ENCODE measurements around the gene P3H2. TPM values are rescaled to one million over a fixed set of nuclear protein-coding genes. Genes with fewer than 3 reads are reported as not detected.
A peak's percentile ranks its signal among the peaks of the same experiment; 100 is the strongest.

Gene P3H2
- total and polyA plus RNA-seq, 2 experiments from 2014 or later: 14.5 TPM

DNA sequence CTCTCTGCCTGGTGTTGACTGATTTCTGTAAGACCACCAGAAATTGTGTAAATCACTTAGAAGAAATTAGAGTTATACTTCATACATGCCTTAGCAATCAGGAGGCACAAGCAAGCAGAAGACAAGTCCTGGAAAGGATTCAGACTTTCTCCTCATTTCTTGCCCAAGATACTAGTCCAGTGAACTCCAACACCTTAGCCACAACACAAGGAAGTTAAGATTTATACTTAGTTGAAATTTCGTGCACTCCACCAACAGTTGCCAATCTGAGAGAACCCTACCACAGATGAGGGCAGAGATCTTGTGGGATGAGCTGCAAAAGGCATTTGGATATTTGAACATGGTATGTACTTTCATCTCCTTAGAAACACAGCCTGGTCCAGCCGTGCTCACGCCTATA is 2.3 kb downstream of the P3H2 start:
- H3K4me3 ChIP-seq: no peak overlapping the region

DNA sequence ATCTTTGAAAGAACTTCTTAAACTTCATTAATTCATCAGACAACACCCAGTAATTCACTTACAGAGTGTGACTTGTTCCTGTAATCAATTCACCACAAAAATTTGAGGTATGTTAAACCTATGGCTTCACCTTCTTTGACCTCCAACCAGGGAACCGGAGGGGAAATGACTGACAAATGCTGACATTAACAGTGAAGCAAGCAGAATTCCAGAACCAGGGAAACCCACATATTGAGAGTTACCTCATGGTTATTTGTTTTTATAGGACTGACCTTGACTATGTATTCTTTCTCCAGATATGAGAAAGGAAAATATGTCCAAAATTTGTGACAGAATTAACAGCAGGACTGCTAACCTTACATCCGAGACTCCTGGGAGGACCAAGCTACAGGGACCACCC is 2.7 kb downstream of the P3H2 start:
- H3K4me2 ChIP-seq: peak overlapping the region; percentile 58
- no peaks in the 10 kb centered on the region for H4K20me1 ChIP-seq (ENCODE audit: insufficient read depth, poor library complexity, severe bottlenecking)
- H3K4me3 ChIP-seq: no peak overlapping the region
- no peaks in the 10 kb centered on the region for H3K36me3 ChIP-seq (replicated peaks; ENCODE audit: insufficient read depth, low read depth)
- H2AFZ ChIP-seq: no peak overlapping the region
- H3K79me2 ChIP-seq: peaks cover 53% of the 10 kb centered on the region
- H3K27me3 ChIP-seq: no peaks in the 10 kb centered on the region
- WGBS (ENCODE audit: low lambda C conversion rate, missing lambda C conversion rate): 64% methylated on average over 2 of the region's 2 CpGs
- no peaks in the 10 kb centered on the region for H3K9me2 ChIP-seq (replicated peaks; ENCODE audit: insufficient read depth)
- H3K4me1 ChIP-seq (ENCODE audit: insufficient read depth): peaks cover 15% of the 10 kb centered on the region
- DNase-seq (ENCODE audit: low spot score): no peak
- H3K9me3 ChIP-seq (ENCODE audit: low read depth): no peaks in the 10 kb centered on the region
- no peak overlapping the region for H3K27ac ChIP-seq
- TF ChIP-seq, protein P1, sequence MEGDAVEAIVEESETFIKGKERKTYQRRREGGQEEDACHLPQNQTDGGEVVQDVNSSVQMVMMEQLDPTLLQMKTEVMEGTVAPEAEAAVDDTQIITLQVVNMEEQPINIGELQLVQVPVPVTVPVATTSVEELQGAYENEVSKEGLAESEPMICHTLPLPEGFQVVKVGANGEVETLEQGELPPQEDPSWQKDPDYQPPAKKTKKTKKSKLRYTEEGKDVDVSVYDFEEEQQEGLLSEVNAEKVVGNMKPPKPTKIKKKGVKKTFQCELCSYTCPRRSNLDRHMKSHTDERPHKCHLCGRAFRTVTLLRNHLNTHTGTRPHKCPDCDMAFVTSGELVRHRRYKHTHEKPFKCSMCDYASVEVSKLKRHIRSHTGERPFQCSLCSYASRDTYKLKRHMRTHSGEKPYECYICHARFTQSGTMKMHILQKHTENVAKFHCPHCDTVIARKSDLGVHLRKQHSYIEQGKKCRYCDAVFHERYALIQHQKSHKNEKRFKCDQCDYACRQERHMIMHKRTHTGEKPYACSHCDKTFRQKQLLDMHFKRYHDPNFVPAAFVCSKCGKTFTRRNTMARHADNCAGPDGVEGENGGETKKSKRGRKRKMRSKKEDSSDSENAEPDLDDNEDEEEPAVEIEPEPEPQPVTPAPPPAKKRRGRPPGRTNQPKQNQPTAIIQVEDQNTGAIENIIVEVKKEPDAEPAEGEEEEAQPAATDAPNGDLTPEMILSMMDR (IDR thresholded peaks at IDR 0.05; ENCODE audit: poor library complexity): no peak
- TF ChIP-seq EZH2 (IDR thresholded peaks at IDR 0.05; ENCODE audit: borderline replicate concordance): no peak
- no peak for TF ChIP-seq EZH2phosphoT487 (IDR thresholded peaks at IDR 0.05; ENCODE audit: low read depth, severe bottlenecking, unreplicated experiment)

More for the DNA sequence above, 2.3 kb downstream of the P3H2 start:
- DNase-seq (ENCODE audit: low spot score): no peak
- TF ChIP-seq EZH2phosphoT487 (IDR thresholded peaks at IDR 0.05; ENCODE audit: low read depth, severe bottlenecking, unreplicated experiment) (no peak), EZH2 (IDR thresholded peaks at IDR 0.05; ENCODE audit: borderline replicate concordance) (no peak)
- TF ChIP-seq, protein P1 (IDR thresholded peaks at IDR 0.05; ENCODE audit: poor library complexity): no peak
- Histone ChIP-seq H3K4me2 (peak overlapping the region; percentile 58), H3K27ac (no peak overlapping the region), H3K9me2 (replicated peaks; ENCODE audit: insufficient read depth) (no peaks in the 10 kb centered on the region), H4K20me1 (ENCODE audit: insufficient read depth, poor library complexity, severe bottlenecking) (no peaks in the 10 kb centered on the region), H3K36me3 (replicated peaks; ENCODE audit: insufficient read depth, low read depth) (no peaks in the 10 kb centered on the region), H3K4me1 (ENCODE audit: insufficient read depth) (peaks cover 15% of the 10 kb centered on the region), H2AFZ (no peak overlapping the region), H3K9me3 (ENCODE audit: low read depth) (no peaks in the 10 kb centered on the region), H3K27me3 (no peaks in the 10 kb centered on the region), H3K79me2 (peaks cover 50% of the 10 kb centered on the region)
- WGBS (ENCODE audit: low lambda C conversion rate, missing lambda C conversion rate): 84% methylated on average over 3 of the region's 3 CpGs

DNA sequence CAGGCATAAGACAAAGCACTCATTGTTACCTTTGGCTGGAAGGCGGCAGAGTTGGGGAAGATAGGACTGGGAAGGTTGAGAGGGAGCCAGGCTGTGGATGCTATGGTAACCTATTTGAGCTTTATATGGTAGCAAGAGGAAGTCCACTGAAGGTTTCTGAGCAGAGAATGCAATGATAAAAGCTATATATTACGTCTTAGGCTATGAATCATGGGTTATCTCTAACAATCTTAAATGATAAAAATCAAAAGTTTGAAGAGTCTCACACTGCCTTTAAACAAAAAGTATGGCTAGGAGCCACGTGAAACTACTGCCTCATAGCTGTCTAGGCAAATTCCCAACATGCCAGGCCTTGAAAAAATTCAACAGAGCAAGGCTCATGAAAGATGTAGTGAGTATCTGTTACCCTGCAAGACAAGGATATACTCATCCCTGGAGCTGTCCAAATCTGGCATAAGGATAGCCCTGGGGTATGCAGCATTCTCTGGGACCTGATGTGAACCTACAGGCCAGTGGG is 4.1 kb downstream of the P3H2 start:
- H3K79me2 ChIP-seq: peaks cover 62% of the 10 kb centered on the region
- H3K27me3 ChIP-seq: no peaks in the 10 kb centered on the region
- no peak for TF ChIP-seq EZH2 (IDR thresholded peaks at IDR 0.05; ENCODE audit: borderline replicate concordance)
- TF ChIP-seq, protein P1 (IDR thresholded peaks at IDR 0.05; ENCODE audit: poor library complexity): no peak
- TF ChIP-seq EZH2phosphoT487 (IDR thresholded peaks at IDR 0.05; ENCODE audit: low read depth, severe bottlenecking, unreplicated experiment): no peak
- no peaks in the 10 kb centered on the region for H4K20me1 ChIP-seq (ENCODE audit: insufficient read depth, poor library complexity, severe bottlenecking)
- no peak for DNase-seq (ENCODE audit: low spot score)
- H3K36me3 ChIP-seq (replicated peaks; ENCODE audit: insufficient read depth, low read depth): no peaks in the 10 kb centered on the region
- WGBS (ENCODE audit: low lambda C conversion rate, missing lambda C conversion rate): 67% methylated on average over 3 of the region's 3 CpGs
- H3K4me1 ChIP-seq (ENCODE audit: insufficient read depth): peaks cover 15% of the 10 kb centered on the region
- no peak overlapping the region for H3K27ac ChIP-seq
- H2AFZ ChIP-seq: no peak overlapping the region
- H3K4me2 ChIP-seq: no peak overlapping the region
- no peak overlapping the region for H3K4me3 ChIP-seq
- H3K9me2 ChIP-seq (replicated peaks; ENCODE audit: insufficient read depth): no peaks in the 10 kb centered on the region
- no peaks in the 10 kb centered on the region for H3K9me3 ChIP-seq (ENCODE audit: low read depth)

Measured in hepatocyte (in vitro differentiated cells).